K562 (cell line): ENCODE results near the gene ALKBH8. TPM values are rescaled to one million over a fixed set of nuclear protein-coding genes. Genes with fewer than 3 reads are reported as not detected.
A peak's percentile ranks its signal among the peaks of the same experiment; 100 is the strongest.

Experiments used
- BHLHE40 ChIP-seq: IDR thresholded peaks from 2 replicates; pipeline ENCODE4 v1.6.1; 2011; ENCODE audit warnings: low read length, improper control_type of control experiment
- CEBPG ChIP-seq, 3 experiments: fragments of 200-800 bp in 1 of 3; sonication (Bioruptor generic) in 1 of 3; sonication (generic) in 1 of 3; formaldehyde crosslinking in 1 of 3; IDR thresholded peaks in 2 of 3; conservative IDR thresholded peaks in 1 of 3; 2 replicates each; pipeline versions ENCODE4 v1.6.1 to v1.8.0; 2016 to 2022; ENCODE audit warnings: missing compliant biosample characterization in 2 of 3, missing genetic modification characterization in 2 of 3, mild to moderate bottlenecking in 1 of 3, missing genetic modification reagents in 1 of 3
- CTCF ChIP-seq, 3 experiments: IDR thresholded peaks in 2 of 3; conservative IDR thresholded peaks in 1 of 3; 2 replicates each; pipeline ENCODE4 v1.5.1; 2011 to 2012; ENCODE audit warnings: low read length in 3 of 3, mild to moderate bottlenecking in 3 of 3, control low read depth in 2 of 3, improper control_type of control experiment in 1 of 3, inconsistent platforms in 1 of 3, low read depth in 1 of 3, mixed read lengths in 1 of 3, moderate library complexity in 1 of 3; ENCODE audit not compliant: insufficient read depth in 2 of 3
- E2F6 ChIP-seq, 2 experiments: IDR thresholded peaks; 2 replicates each; pipeline ENCODE4 v1.6.1; 2011; ENCODE audit warnings: borderline replicate concordance in 1 of 2, control low read depth in 1 of 2, low read depth in 1 of 2, low read length in 1 of 2, mild to moderate bottlenecking in 1 of 2, mixed read lengths in 1 of 2, moderate library complexity in 1 of 2; ENCODE audit not compliant: insufficient read depth in 1 of 2, insufficient read length in 1 of 2, poor library complexity in 1 of 2, severe bottlenecking in 1 of 2; ENCODE audit errors: extremely low read depth in 1 of 2
- ETV1 ChIP-seq: fragments of 450-650 bp; conservative IDR thresholded peaks from 2 replicates; pipeline ENCODE4 v1.6.1; 2016; ENCODE audit warnings: missing genetic modification characterization, control low read depth, low read depth, missing compliant biosample characterization
- HMGXB4 ChIP-seq: sonication (generic); formaldehyde crosslinking; IDR thresholded peaks from 2 replicates; pipeline ENCODE4 v1.8.1; 2023; ENCODE audit warnings: mild to moderate bottlenecking, missing genetic modification reagents
- NFYB ChIP-seq: IDR thresholded peaks from 2 replicates; pipeline ENCODE4 v1.6.1; 2011; ENCODE audit warnings: mild to moderate bottlenecking, moderate library complexity; ENCODE audit not compliant: insufficient read length; ENCODE audit errors: extremely low read depth
- REST ChIP-seq, 2 experiments: fragments of 450-650 bp; formaldehyde crosslinking in 1 of 2; IDR thresholded peaks; 2 replicates each; pipeline versions ENCODE4 v1.4.0 to v1.6.1; 2014 to 2020; ENCODE audit warnings: mild to moderate bottlenecking in 2 of 2, borderline replicate concordance in 1 of 2, low read depth in 1 of 2
- SAP30 ChIP-seq: fragments of 200-600 bp; sonication (generic); IDR thresholded peaks from 2 replicates; pipeline ENCODE4 v1.6.1; 2012; ENCODE audit warnings: borderline replicate concordance, low read depth, mild to moderate bottlenecking, moderate library complexity, low read length, control low read depth, inconsistent platforms; ENCODE audit not compliant: insufficient read depth, poor library complexity, severe bottlenecking
- polyA plus RNA-seq, 8 experiments: library from polyadenylated mRNA; depleted of rRNA in 4 of 8; stranded (reverse) in 5 of 8; unstranded in 3 of 8; fragments of >200 nt; fragmentation: Nextera tagmentation in 2 of 8; fragmentation: Illumina TruSeq in 1 of 8; extraction: Ambion mirVana in 2 of 8; extraction: Trizol in 1 of 8; gene quantifications; 2 replicates each; pipeline versions ENCODE4 v1.2.1 to v1.2.3, GENCODE V29; 2011 to 2014; ENCODE audit warnings: inconsistent platforms in 1 of 8, missing spikeins in 1 of 8
- total RNA-seq, 7 experiments: library from RNA; depleted of rRNA in 6 of 7; stranded (reverse); fragments of >200 nt in 6 of 7; fragmentation: Illumina TruSeq in 2 of 7; extraction: Trizol in 2 of 7; gene quantifications; 2 replicates each; pipeline versions ENCODE4 v1.2.1 to v1.2.3, GENCODE V29; 2011 to 2021; ENCODE audit warnings: low replicate concordance in 1 of 7
- TF ChIP-seq, protein P1 (sequence below): fragments of 450-650 bp; IDR thresholded peaks from 2 replicates; pipeline ENCODE4 v1.6.1; 2016; ENCODE audit warnings: missing biosample characterization, missing genetic modification characterization

ALKBH8 gene
- total and polyA plus RNA-seq, 9 of the 15 experiments (the other 6 are each of a cell fraction or from before 2014, with no cell fraction given) = 4.3 to 14.4 (median 9.1) TPM

GRCh38 chr11:107563702-107564101, 1.8 kb downstream of the ALKBH8 start (continued):
- peak; percentile 62 to 86 (median 77) for TF ChIP-seq CTCF (IDR thresholded peaks at IDR 0.05 in 2 of 3, conservative IDR thresholded peaks at IDR 0.05 in 1 of 3; ENCODE audit: insufficient read depth in 2 of 3, low read depth in 1 of 3, low read length in 3 of 3)
- peak; percentile 65; the same call in 1 of the 2 replicates for TF ChIP-seq REST (IDR thresholded peaks at IDR 0.05; ENCODE audit: borderline replicate concordance)
- TF ChIP-seq REST (CRISPR knock-in tag; IDR thresholded peaks at IDR 0.05; ENCODE audit: low read depth) = no peak
- TF ChIP-seq CEBPG (CRISPR knock-in tag; IDR thresholded peaks at IDR 0.05) = peak; percentile 70
- TF ChIP-seq CEBPG (tag; conservative IDR thresholded peaks at IDR 0.05 in 1 of 2, IDR thresholded peaks at IDR 0.05 in 1 of 2) = peak; percentile 27 to 51; a peak in 1 of 4 replicates
- no peak for TF ChIP-seq HMGXB4 (CRISPR knock-in tag)
- TF ChIP-seq NFYB = no peak
- TF ChIP-seq ETV1 = no peak
- TF ChIP-seq E2F6 (IDR thresholded peaks at IDR 0.05; ENCODE audit: borderline replicate concordance in 1 of 2, extremely low read depth in 1 of 2, insufficient read depth in 1 of 2, insufficient read length in 1 of 2, low read depth in 1 of 2, low read length in 1 of 2, poor library complexity in 1 of 2, severe bottlenecking in 1 of 2) = peak in 1 of 2 experiments; percentile 9
- TF ChIP-seq BHLHE40 = peak; percentile 78
- TF ChIP-seq SAP30 = no peak
- TF ChIP-seq, protein P1, sequence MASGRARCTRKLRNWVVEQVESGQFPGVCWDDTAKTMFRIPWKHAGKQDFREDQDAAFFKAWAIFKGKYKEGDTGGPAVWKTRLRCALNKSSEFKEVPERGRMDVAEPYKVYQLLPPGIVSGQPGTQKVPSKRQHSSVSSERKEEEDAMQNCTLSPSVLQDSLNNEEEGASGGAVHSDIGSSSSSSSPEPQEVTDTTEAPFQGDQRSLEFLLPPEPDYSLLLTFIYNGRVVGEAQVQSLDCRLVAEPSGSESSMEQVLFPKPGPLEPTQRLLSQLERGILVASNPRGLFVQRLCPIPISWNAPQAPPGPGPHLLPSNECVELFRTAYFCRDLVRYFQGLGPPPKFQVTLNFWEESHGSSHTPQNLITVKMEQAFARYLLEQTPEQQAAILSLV = no peak
